HCT116 (cell line): ENCODE data around the gene PRRT1. TPM values are rescaled to one million over a fixed set of nuclear protein-coding genes. Genes with fewer than 3 reads are reported as not detected.

ENCODE experiments used
- ATAC-seq: fragments of 200-7000 bp; cut with Tn5 transposase; 2 replicates; pipeline ENCODE4 v1.9.1; 2020; ENCODE audit warnings: mild to moderate bottlenecking, moderate library complexity
- BruUV-seq: library from RNA; stranded (reverse); fragments of 400-500 nt; replicated peaks from 2 replicates; lab custom pipeline; 2021; lab: Mats Ljungman, UMichigan
- CTCF ChIA-PET: fragments of 300-600 bp; sonication (Branson Sonifier 250); formaldehyde crosslinking; loops from one replicate; lab custom pipeline; 2021; ENCODE audit warnings: antibody characterized with exemption; lab: Charles Lee
- POLR2A ChIA-PET: fragments of 300-600, 350-600 bp; sonication (Branson Sonifier 250); formaldehyde crosslinking; loops from one replicate; lab custom pipeline; 2021; ENCODE audit warnings: antibody characterized with exemption; lab: Charles Lee
- RAD21 ChIA-PET, 2 experiments: fragments of 300-600 bp; sonication (Branson Sonifier 250); formaldehyde crosslinking; loops; one replicate each; lab custom pipeline; 2023; ENCODE audit warnings: low total read pairs in 2 of 2; ENCODE audit not compliant: uncharacterized antibody in 2 of 2, unreplicated experiment in 2 of 2, low non-redundant PET in 1 of 2; lab: Charles Lee
- DNase-seq: peaks from one replicate; pipeline ENCODE4 v3.0.0-alpha.2; 2010; ENCODE audit warnings: low read depth, low spot score
- H2AFZ ChIP-seq: fragments of 200-600 bp; shearing (Covaris generic), sonication (generic); 2 replicates; pipeline ENCODE4 v1.6.1; 2017; ENCODE audit warnings: low read depth, mixed run types, mixed read lengths, antibody characterized with exemption, low read length; ENCODE audit not compliant: poor library complexity, severe bottlenecking
- H3K27ac ChIP-seq: 2 replicates; pipeline ENCODE4 v1.5.1; 2012; ENCODE audit warnings: low read depth, low read length
- H3K27me3 ChIP-seq: fragments of 200-600 bp; sonication (generic); 2 replicates; pipeline ENCODE4 v1.6.1; 2016; ENCODE audit warnings: mixed run types, low read length, mixed read lengths; ENCODE audit not compliant: insufficient read depth
- H3K36me3 ChIP-seq, 2 experiments: fragments of 200-500 bp in 1 of 2; fragments of 200-600 bp in 1 of 2; sonication (Bioruptor generic) in 1 of 2; sonication (generic) in 1 of 2; 2 replicates each; pipeline versions ENCODE4 v1.5.1 to v1.6.1; 2014 to 2016; ENCODE audit warnings: low read length in 2 of 2, inconsistent platforms in 1 of 2, mixed read lengths in 1 of 2, mixed run types in 1 of 2; ENCODE audit not compliant: insufficient read depth in 2 of 2, control insufficient read depth in 1 of 2
- H3K4me1 ChIP-seq, 2 experiments: fragments of 200-600 bp in 1 of 2; sonication (generic) in 1 of 2; 2 replicates each; pipeline versions ENCODE4 v1.5.1 to v1.6.1; 2012 to 2017; ENCODE audit warnings: low read length in 2 of 2, inconsistent platforms in 1 of 2, mild to moderate bottlenecking in 1 of 2, mixed read lengths in 1 of 2, mixed run types in 1 of 2, moderate library complexity in 1 of 2; ENCODE audit not compliant: insufficient read depth in 2 of 2, control insufficient read depth in 1 of 2
- H3K4me2 ChIP-seq: fragments of 200-600 bp; sonication (generic); 2 replicates; pipeline ENCODE4 v1.6.1; 2017; ENCODE audit warnings: mixed run types, low read length, mixed read lengths
- H3K4me3 ChIP-seq, 2 experiments: fragments of 200-600 bp in 1 of 2; sonication (generic) in 1 of 2; replicated peaks in 1 of 2; 2 replicates each; pipeline ENCODE4 v1.5.1; 2011 to 2016; ENCODE audit warnings: low read length in 2 of 2, control low read depth in 1 of 2, low read depth in 1 of 2, mild to moderate bottlenecking in 1 of 2, mixed read lengths in 1 of 2, mixed run types in 1 of 2
- H3K79me2 ChIP-seq: fragments of 200-600 bp; sonication (generic); 2 replicates; pipeline ENCODE4 v1.6.1; 2017; ENCODE audit warnings: mild to moderate bottlenecking, mixed run types, low read length, moderate library complexity, mixed read lengths; ENCODE audit not compliant: insufficient read depth
- H3K9ac ChIP-seq: fragments of 200-600 bp; sonication (generic); 2 replicates; pipeline ENCODE4 v1.6.1; 2016; ENCODE audit warnings: low read length, mixed read lengths
- H3K9me2 ChIP-seq: fragments of 200-600 bp; sonication (generic), shearing (Covaris generic); 2 replicates; pipeline ENCODE4 v1.6.1; 2017; ENCODE audit warnings: mixed run types, mild to moderate bottlenecking, moderate library complexity; ENCODE audit not compliant: insufficient read depth
- H3K9me3 ChIP-seq, 2 experiments: fragments of 200-500 bp in 1 of 2; fragments of 200-600 bp in 1 of 2; sonication (Bioruptor generic) in 1 of 2; sonication (generic) in 1 of 2; 2 replicates each; pipeline ENCODE4 v1.6.1; 2014 to 2017; ENCODE audit warnings: low read length in 2 of 2, mixed read lengths in 2 of 2, inconsistent platforms in 1 of 2, low read depth in 1 of 2, mild to moderate bottlenecking in 1 of 2, mixed run types in 1 of 2, moderate library complexity in 1 of 2; ENCODE audit not compliant: control insufficient read depth in 1 of 2, insufficient read depth in 1 of 2
- H4K20me1 ChIP-seq: fragments of 200-600 bp; sonication (generic), shearing (Covaris generic); 2 replicates; pipeline ENCODE4 v1.6.1; 2017; ENCODE audit warnings: mixed run types, mild to moderate bottlenecking, moderate library complexity; ENCODE audit not compliant: insufficient read depth
- ATF3 ChIP-seq: IDR thresholded peaks from 2 replicates; pipeline ENCODE4 v1.6.1; 2012
- CBX3 ChIP-seq: IDR thresholded peaks from 2 replicates; pipeline ENCODE4 v1.6.1; 2012; ENCODE audit warnings: low read depth
- CEBPB ChIP-seq: IDR thresholded peaks from 2 replicates; pipeline ENCODE4 v1.6.1; 2012; ENCODE audit warnings: low read depth
- EGR1 ChIP-seq: IDR thresholded peaks from 2 replicates; pipeline ENCODE4 v1.6.1; 2012; ENCODE audit warnings: low read depth
- ELF1 ChIP-seq: IDR thresholded peaks from 2 replicates; pipeline ENCODE4 v1.6.1; 2012; ENCODE audit warnings: low read depth, borderline replicate concordance
- EZH2phosphoT487 ChIP-seq: fragments of 200-600 bp; IDR thresholded peaks from 2 replicates; pipeline ENCODE4 v1.6.1; 2018; ENCODE audit warnings: antibody characterized with exemption, borderline replicate concordance
- JUND ChIP-seq: IDR thresholded peaks from 2 replicates; pipeline ENCODE4 v1.6.1; 2012
- POLR2A ChIP-seq: IDR thresholded peaks from 2 replicates; pipeline ENCODE4 v1.7.0; 2011; ENCODE audit warnings: borderline replicate concordance; ENCODE audit not compliant: insufficient read depth, insufficient read length; ENCODE audit errors: extremely low read depth
- POLR2AphosphoS5 ChIP-seq: IDR thresholded peaks from 2 replicates; pipeline ENCODE4 v1.6.1; 2011; ENCODE audit warnings: mild to moderate bottlenecking, low read depth, low read length, moderate library complexity
- RAD21 ChIP-seq: IDR thresholded peaks from 2 replicates; pipeline ENCODE4 v1.6.1; 2012; ENCODE audit warnings: low read depth, mild to moderate bottlenecking
- REST ChIP-seq: IDR thresholded peaks from 2 replicates; pipeline ENCODE4 v1.6.1; 2012; ENCODE audit warnings: low read depth
- SIN3A ChIP-seq: IDR thresholded peaks from 2 replicates; pipeline ENCODE4 v1.6.1; 2012; ENCODE audit warnings: low read depth
- TCF7L2 ChIP-seq: IDR thresholded peaks from 2 replicates; pipeline ENCODE4 v1.7.0; 2011; ENCODE audit warnings: borderline replicate concordance, inconsistent platforms; ENCODE audit not compliant: insufficient read depth, insufficient read length; ENCODE audit errors: extremely low read depth
- YY1 ChIP-seq: IDR thresholded peaks from 2 replicates; pipeline ENCODE4 v1.6.1; 2011; ENCODE audit warnings: low read length, low read depth, moderate library complexity, mild to moderate bottlenecking; ENCODE audit not compliant: insufficient replicate concordance; ENCODE audit errors: extremely low read depth
- ZNF274 ChIP-seq: fragments of 200-500 bp; sonication (Bioruptor generic); IDR thresholded peaks from 2 replicates; pipeline ENCODE4 v1.6.1; 2014; ENCODE audit warnings: mild to moderate bottlenecking, low read depth, low read length, inconsistent platforms
- intact Hi-C: fragments of 100-400 bp; cut with micrococcal nuclease; formaldehyde crosslinking; loops from 2 replicates; pipeline ENCODE4 v1.10.0; 2022
- total RNA-seq: library from RNA; stranded (reverse); gene quantifications from one replicate; pipeline ENCODE4 v1.2.1, GENCODE V29; 2021; ENCODE audit not compliant: unreplicated experiment

PRRT1 gene
- total RNA-seq, 1 experiment from 2014 or later, result 6.1 TPM

GRCh38 chr6:32126880-32127279, 24.9 kb downstream of the PRRT1 start:
- H3K4me2 ChIP-seq, result peak overlapping the region; percentile 86
- ChIA-PET CTCF (interaction anchor here (1.2 to 1.8 kb wide), 2 partner anchors 8 to 69 kb away, joined by 4 to 18 read pairs; no protein-coding TSS in a partner anchor), POLR2A (interaction anchor here (1.2 to 1.9 kb wide), 3 partner anchors 51 to 69 kb away, joined by 4 to 10 read pairs (median 4); partner anchors contain the start of gene PBX2), RAD21 (interaction anchor here in 1 of 2 experiments (0.6 kb wide), 1 partner anchor 445 kb away, joined by 4 read pairs; no protein-coding TSS in a partner anchor)
- no peak overlapping the region for H2AFZ ChIP-seq
- H3K9me2 ChIP-seq, result no peaks in the 10 kb centered on the region
- H3K4me3 ChIP-seq, result peak overlapping the region; percentile 94 to 100
- no peaks in the 10 kb centered on the region for H3K27me3 ChIP-seq
- H3K4me1 ChIP-seq, result peaks cover 24 to 31% of the 10 kb centered on the region in 2 experiments
- peak overlapping the region; percentile 93 for H3K9ac ChIP-seq
- no peak overlapping the region for H3K27ac ChIP-seq
- no peaks in the 10 kb centered on the region for H4K20me1 ChIP-seq
- no peak for DNase-seq
- H3K36me3 ChIP-seq, result peaks cover 0 to 2% of the 10 kb centered on the region in 2 experiments; a peak in 3 of 4 replicates
- intact Hi-C loops, result no loop called here
- ATAC-seq, result no peak
- no TSS peak for BruUV-seq
- peaks cover 27% of the 10 kb centered on the region for H3K79me2 ChIP-seq
- H3K9me3 ChIP-seq, result no peaks in the 10 kb centered on the region
- TF ChIP-seq SIN3A, result no peak
- no peak for TF ChIP-seq TCF7L2
- no peak for TF ChIP-seq RAD21
- no peak for TF ChIP-seq EZH2phosphoT487
- TF ChIP-seq POLR2AphosphoS5, result no peak
- no peak for TF ChIP-seq ZNF274
- no peak for TF ChIP-seq EGR1
- TF ChIP-seq CEBPB, result no peak
- TF ChIP-seq YY1, result no peak
- no peak for TF ChIP-seq CBX3
- TF ChIP-seq JUND, result no peak
- TF ChIP-seq ATF3, result no peak
- TF ChIP-seq REST, result no peak
- TF ChIP-seq ELF1, result no peak
- TF ChIP-seq POLR2A, result no peak
